ENCODE data around the gene SPOCK1. TPM values are rescaled to one million over a fixed set of nuclear protein-coding genes. Genes with fewer than 3 reads are reported as not detected.

Gene SPOCK1
- total and polyA plus RNA-seq, 4 experiments from 2014 or later = not detected

GRCh38 chr5:137199966-137200365, 299.2 kb downstream of the SPOCK1 start:
- intact Hi-C loops (cut with micrococcal nuclease) = no loop called here
- Mint-ChIP-seq H3K4me1 (no peaks in the 10 kb centered on the region), H3K27ac (peak overlapping the region in 1 of 7 donors; percentile 23), H3K4me3 (no peak overlapping the region), H3K9me3 (peaks cover 0 to 4% (median 0%) of the 10 kb centered on the region in 8 donors), H3K36me3 (no peaks in the 10 kb centered on the region), H3K27me3 (peaks cover 3 to 11% of the 10 kb centered on the region in 2 donors)
- DNase-seq = no peak
- CTCF ChIA-PET (ENCODE audit: partially characterized antibody) = no interaction called here
- POLR2A ChIA-PET (ENCODE audit: partially characterized antibody) = no interaction called here
- no peaks in the 10 kb centered on the region for H3K36me3 ChIP-seq (ENCODE audit: insufficient read depth, low read length)
- H3K4me1 ChIP-seq (ENCODE audit: insufficient read depth, low read length) = no peaks in the 10 kb centered on the region
- H3K4me3 ChIP-seq (ENCODE audit: low read length in 2 of 2) = no peak overlapping the region
- H3K27ac ChIP-seq (ENCODE audit: low read depth, low read length) = no peak overlapping the region
- no peaks in the 10 kb centered on the region for H3K9me3 ChIP-seq (ENCODE audit: control insufficient read depth in 1 of 2, low read length in 2 of 2)
- no peaks in the 10 kb centered on the region for H3K27me3 ChIP-seq (ENCODE audit: insufficient read depth, low read length)

GRCh38 chr5:137199201-137199600, 299.9 kb downstream of the SPOCK1 start:
- no peaks in the 10 kb centered on the region for H3K36me3 ChIP-seq (ENCODE audit: insufficient read depth, low read length)
- H3K27ac Mint-ChIP-seq = no peak overlapping the region
- ChIA-PET POLR2A (ENCODE audit: partially characterized antibody) (no interaction called here), CTCF (ENCODE audit: partially characterized antibody) (no interaction called here)
- no peaks in the 10 kb centered on the region for H3K4me1 ChIP-seq (ENCODE audit: insufficient read depth, low read length)
- H3K27me3 Mint-ChIP-seq = peaks cover 2 to 6% of the 10 kb centered on the region in 2 donors
- H3K27ac ChIP-seq (ENCODE audit: low read depth, low read length) = no peak overlapping the region
- no peak overlapping the region for H3K4me3 Mint-ChIP-seq
- intact Hi-C loops (cut with micrococcal nuclease) = no loop called here
- no peak overlapping the region for H3K4me3 ChIP-seq (ENCODE audit: low read length in 2 of 2)
- H3K9me3 Mint-ChIP-seq = peaks cover 0 to 4% (median 0%) of the 10 kb centered on the region in 8 donors
- no peaks in the 10 kb centered on the region for H3K27me3 ChIP-seq (ENCODE audit: insufficient read depth, low read length)
- H3K9me3 ChIP-seq (ENCODE audit: control insufficient read depth in 1 of 2, low read length in 2 of 2) = no peaks in the 10 kb centered on the region
- no peak for DNase-seq
- no peaks in the 10 kb centered on the region for H3K36me3 Mint-ChIP-seq
- H3K4me1 Mint-ChIP-seq = no peaks in the 10 kb centered on the region

GRCh38 chr5:137195483-137195882, 303.6 kb downstream of the SPOCK1 start:
- Histone ChIP-seq H3K4me3 (ENCODE audit: low read length in 2 of 2) (no peak overlapping the region), H3K9me3 (ENCODE audit: control insufficient read depth in 1 of 2, low read length in 2 of 2) (no peaks in the 10 kb centered on the region), H3K27me3 (ENCODE audit: insufficient read depth, low read length) (no peaks in the 10 kb centered on the region), H3K4me1 (ENCODE audit: insufficient read depth, low read length) (no peaks in the 10 kb centered on the region), H3K36me3 (ENCODE audit: insufficient read depth, low read length) (no peaks in the 10 kb centered on the region), H3K27ac (ENCODE audit: low read depth, low read length) (no peak overlapping the region)
- peaks cover 0 to 4% (median 0%) of the 10 kb centered on the region in 8 donors for H3K9me3 Mint-ChIP-seq
- POLR2A ChIA-PET (ENCODE audit: partially characterized antibody) = no interaction called here
- peaks cover 2 to 4% of the 10 kb centered on the region in 2 donors for H3K27me3 Mint-ChIP-seq
- H3K36me3 Mint-ChIP-seq = no peaks in the 10 kb centered on the region
- CTCF ChIA-PET (ENCODE audit: partially characterized antibody) = no interaction called here
- no peaks in the 10 kb centered on the region for H3K4me1 Mint-ChIP-seq
- H3K27ac Mint-ChIP-seq = no peak overlapping the region
- intact Hi-C loops (cut with micrococcal nuclease) = no loop called here
- no peak for DNase-seq
- H3K4me3 Mint-ChIP-seq = no peak overlapping the region

- DNase-seq = no peak
Measured at GRCh38 chr5:137194300-137194699, 304.8 kb downstream of the SPOCK1 start.

GRCh38 chr5:137192293-137192743, 306.8 kb downstream of the SPOCK1 start:
- Mint-ChIP-seq H3K9me3 (peaks cover 0 to 4% (median 0%) of the 10 kb centered on the region in 8 donors), H3K36me3 (no peaks in the 10 kb centered on the region), H3K4me3 (no peak overlapping the region), H3K27me3 (peaks cover 1 to 2% of the 10 kb centered on the region in 2 donors), H3K4me1 (no peaks in the 10 kb centered on the region), H3K27ac (no peak overlapping the region)
- DNase-seq = no peak
- H3K27ac ChIP-seq (ENCODE audit: low read depth, low read length) = no peak overlapping the region
- ChIA-PET CTCF (ENCODE audit: partially characterized antibody) (no interaction called here), POLR2A (ENCODE audit: partially characterized antibody) (no interaction called here)
- intact Hi-C loops (cut with micrococcal nuclease) = no loop called here
- H3K9me3 ChIP-seq (ENCODE audit: control insufficient read depth in 1 of 2, low read length in 2 of 2) = no peaks in the 10 kb centered on the region
- H3K27me3 ChIP-seq (ENCODE audit: insufficient read depth, low read length) = no peaks in the 10 kb centered on the region
- no peaks in the 10 kb centered on the region for H3K4me1 ChIP-seq (ENCODE audit: insufficient read depth, low read length)
- H3K36me3 ChIP-seq (ENCODE audit: insufficient read depth, low read length) = no peaks in the 10 kb centered on the region
- H3K4me3 ChIP-seq (ENCODE audit: low read length in 2 of 2) = no peak overlapping the region

More at GRCh38 chr5:137194300-137194699, 304.8 kb downstream of the SPOCK1 start:
- no peaks in the 10 kb centered on the region for H3K4me1 ChIP-seq (ENCODE audit: insufficient read depth, low read length)
- H3K4me3 Mint-ChIP-seq = no peak overlapping the region
- CTCF ChIA-PET (ENCODE audit: partially characterized antibody) = no interaction called here
- no peaks in the 10 kb centered on the region for H3K4me1 Mint-ChIP-seq
- H3K36me3 Mint-ChIP-seq = no peaks in the 10 kb centered on the region
- peaks cover 1 to 2% of the 10 kb centered on the region in 2 donors for H3K27me3 Mint-ChIP-seq
- H3K27ac Mint-ChIP-seq = no peak overlapping the region
- intact Hi-C loops (cut with micrococcal nuclease) = no loop called here
- no peaks in the 10 kb centered on the region for H3K27me3 ChIP-seq (ENCODE audit: insufficient read depth, low read length)
- POLR2A ChIA-PET (ENCODE audit: partially characterized antibody) = no interaction called here
- no peak overlapping the region for H3K27ac ChIP-seq (ENCODE audit: low read depth, low read length)
- no peaks in the 10 kb centered on the region for H3K36me3 ChIP-seq (ENCODE audit: insufficient read depth, low read length)
- no peak overlapping the region for H3K4me3 ChIP-seq (ENCODE audit: low read length in 2 of 2)
- H3K9me3 ChIP-seq (ENCODE audit: control insufficient read depth in 1 of 2, low read length in 2 of 2) = no peaks in the 10 kb centered on the region
- peaks cover 0 to 4% (median 0%) of the 10 kb centered on the region in 8 donors for H3K9me3 Mint-ChIP-seq

GRCh38 chr5:137191179-137191578, 307.9 kb downstream of the SPOCK1 start:
- Mint-ChIP-seq H3K4me1 (no peaks in the 10 kb centered on the region), H3K27me3 (peaks cover 1 to 2% of the 10 kb centered on the region in 2 donors), H3K27ac (no peak overlapping the region), H3K9me3 (peaks cover 0 to 4% (median 0%) of the 10 kb centered on the region in 8 donors), H3K4me3 (no peak overlapping the region), H3K36me3 (no peaks in the 10 kb centered on the region)
- no peaks in the 10 kb centered on the region for H3K9me3 ChIP-seq (ENCODE audit: control insufficient read depth in 1 of 2, low read length in 2 of 2)
- H3K36me3 ChIP-seq (ENCODE audit: insufficient read depth, low read length) = no peaks in the 10 kb centered on the region
- H3K4me1 ChIP-seq (ENCODE audit: insufficient read depth, low read length) = no peaks in the 10 kb centered on the region
- intact Hi-C loops (cut with micrococcal nuclease) = no loop called here
- ChIA-PET POLR2A (ENCODE audit: partially characterized antibody) (no interaction called here), CTCF (ENCODE audit: partially characterized antibody) (no interaction called here)
- no peak for DNase-seq
- H3K27ac ChIP-seq (ENCODE audit: low read depth, low read length) = no peak overlapping the region
- H3K27me3 ChIP-seq (ENCODE audit: insufficient read depth, low read length) = no peaks in the 10 kb centered on the region
- no peak overlapping the region for H3K4me3 ChIP-seq (ENCODE audit: low read length in 2 of 2)

- no peaks in the 10 kb centered on the region for H3K36me3 Mint-ChIP-seq
- no peak for DNase-seq
- Histone ChIP-seq H3K4me3 (ENCODE audit: low read length in 2 of 2) (no peak overlapping the region), H3K27ac (ENCODE audit: low read depth, low read length) (no peak overlapping the region), H3K4me1 (ENCODE audit: insufficient read depth, low read length) (no peaks in the 10 kb centered on the region), H3K36me3 (ENCODE audit: insufficient read depth, low read length) (no peaks in the 10 kb centered on the region), H3K9me3 (ENCODE audit: control insufficient read depth in 1 of 2, low read length in 2 of 2) (no peaks in the 10 kb centered on the region), H3K27me3 (ENCODE audit: insufficient read depth, low read length) (no peaks in the 10 kb centered on the region)
- H3K4me3 Mint-ChIP-seq = no peak overlapping the region
- peaks cover 2% of the 10 kb centered on the region in 2 donors for H3K27me3 Mint-ChIP-seq
- H3K4me1 Mint-ChIP-seq = no peaks in the 10 kb centered on the region
- CTCF ChIA-PET (ENCODE audit: partially characterized antibody) = no interaction called here
- POLR2A ChIA-PET (ENCODE audit: partially characterized antibody) = no interaction called here
- intact Hi-C loops (cut with micrococcal nuclease) = no loop called here
- H3K27ac Mint-ChIP-seq = no peak overlapping the region
- peaks cover 0 to 4% (median 0%) of the 10 kb centered on the region in 8 donors for H3K9me3 Mint-ChIP-seq
Measured at GRCh38 chr5:137190441-137190840, 308.7 kb downstream of the SPOCK1 start.

- Mint-ChIP-seq H3K4me3 (no peak overlapping the region), H3K9me3 (peaks cover 0 to 4% (median 0%) of the 10 kb centered on the region in 8 donors), H3K27me3 (peaks cover under 1 to 1% of the 10 kb centered on the region in 2 donors), H3K36me3 (no peaks in the 10 kb centered on the region), H3K4me1 (no peaks in the 10 kb centered on the region), H3K27ac (no peak overlapping the region)
- intact Hi-C loops (cut with micrococcal nuclease) = no loop called here
- Histone ChIP-seq H3K36me3 (ENCODE audit: insufficient read depth, low read length) (no peaks in the 10 kb centered on the region), H3K4me1 (ENCODE audit: insufficient read depth, low read length) (no peaks in the 10 kb centered on the region), H3K27me3 (ENCODE audit: insufficient read depth, low read length) (no peaks in the 10 kb centered on the region), H3K27ac (ENCODE audit: low read depth, low read length) (no peak overlapping the region), H3K4me3 (ENCODE audit: low read length in 2 of 2) (no peak overlapping the region), H3K9me3 (ENCODE audit: control insufficient read depth in 1 of 2, low read length in 2 of 2) (no peaks in the 10 kb centered on the region)
- ChIA-PET POLR2A (ENCODE audit: partially characterized antibody) (no interaction called here), CTCF (ENCODE audit: partially characterized antibody) (no interaction called here)
- no peak for DNase-seq
Measured at GRCh38 chr5:137190031-137190430, 309.1 kb downstream of the SPOCK1 start.
